ENCODE measurements around the gene UHMK1. TPM values are rescaled to one million over a fixed set of nuclear protein-coding genes. Genes with fewer than 3 reads are reported as not detected.

UHMK1 gene
- total RNA-seq, 1 donor from 2014 or later: 64.7 TPM

DNA sequence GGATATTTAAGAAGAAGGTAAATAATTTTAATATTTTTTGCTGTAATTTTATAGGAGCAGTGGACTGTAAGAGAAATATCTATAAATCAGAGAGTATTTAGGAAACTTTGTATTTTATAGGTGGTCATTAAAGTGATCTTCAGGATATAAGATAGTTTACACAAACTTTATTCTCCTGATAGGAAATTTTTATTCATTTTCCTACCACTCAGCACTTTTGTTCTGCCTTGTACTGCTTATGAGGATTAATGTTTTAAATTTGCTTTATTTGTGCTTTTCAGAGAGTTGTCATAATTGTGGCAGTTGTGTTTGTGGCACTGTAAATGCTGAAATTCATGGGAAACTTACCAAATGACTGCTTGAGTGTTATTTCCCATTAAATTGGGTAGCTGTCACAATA is 29.7 kb downstream of the UHMK1 start:
- intact Hi-C loops (cut with micrococcal nuclease): no loop called here

DNA sequence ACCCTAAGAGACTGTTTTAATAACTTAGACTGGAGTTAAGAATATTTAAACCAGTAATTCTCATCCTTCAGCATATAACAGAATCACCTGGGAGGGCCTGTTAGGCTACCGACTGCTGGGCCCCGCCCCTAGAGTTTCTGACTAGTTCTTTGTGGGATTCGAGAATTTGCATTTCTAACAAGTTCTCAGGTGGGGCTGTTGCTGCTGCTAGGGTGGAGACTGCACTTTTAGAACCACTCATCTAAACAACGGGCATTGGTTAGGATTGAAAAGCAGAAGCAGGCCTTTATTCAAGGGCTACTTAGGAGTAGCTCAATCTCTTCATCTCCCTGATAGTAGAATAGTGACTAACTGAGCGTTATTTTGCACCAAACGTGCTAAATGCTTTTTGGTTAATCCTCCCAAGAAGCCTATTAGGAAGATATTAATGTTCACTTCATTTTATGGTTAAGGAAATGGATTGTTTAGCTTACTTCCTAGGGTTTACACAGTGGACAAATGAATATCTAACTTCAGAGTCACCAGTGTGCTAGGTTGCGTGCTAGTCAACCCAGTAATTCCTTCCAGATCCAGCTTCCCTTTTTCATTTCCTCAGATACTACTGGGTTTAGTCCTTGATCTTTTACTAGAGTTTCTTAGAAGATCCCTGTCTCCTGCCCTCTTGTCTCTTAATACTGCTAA is 32.8 kb downstream of the UHMK1 start:
- intact Hi-C loops (cut with micrococcal nuclease): no loop called here

DNA sequence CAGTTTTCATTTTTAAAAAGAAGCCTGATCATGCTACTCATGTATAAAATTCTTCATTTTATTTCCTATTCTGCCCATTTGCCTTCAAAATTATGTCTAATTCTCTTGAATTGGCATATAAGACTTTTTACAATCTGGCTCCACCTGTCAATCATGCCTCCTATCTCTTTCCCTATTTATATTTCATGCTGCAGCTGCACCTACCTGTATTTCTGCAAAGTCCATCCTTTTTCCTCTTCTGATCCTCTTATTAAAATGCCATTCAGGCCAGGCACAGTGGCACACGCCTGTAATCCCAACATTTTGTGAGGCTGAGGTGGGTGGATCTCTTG is 33.3 kb downstream of the UHMK1 start:
- intact Hi-C loops (cut with micrococcal nuclease): no loop called here

DNA sequence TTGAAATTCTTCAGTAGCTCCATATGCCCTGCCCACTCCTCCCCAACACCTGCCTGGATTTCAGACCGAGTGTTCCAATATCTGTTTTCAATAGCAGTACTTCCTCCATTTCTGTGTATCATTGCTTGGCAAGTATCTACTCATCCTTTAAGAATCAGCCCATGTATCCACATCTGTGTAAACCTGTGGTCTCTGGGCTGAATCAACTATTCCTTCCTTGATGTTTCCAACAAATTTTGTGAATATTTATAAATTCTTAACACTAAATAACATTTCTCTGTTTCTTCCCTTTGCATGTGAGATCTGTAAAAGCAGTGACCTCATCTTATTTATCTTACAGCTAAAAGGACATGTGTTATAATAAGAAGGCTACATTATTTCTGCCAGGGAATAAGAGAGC is 37.9 kb downstream of the UHMK1 start:
- intact Hi-C loops (cut with micrococcal nuclease): no loop called here

DNA sequence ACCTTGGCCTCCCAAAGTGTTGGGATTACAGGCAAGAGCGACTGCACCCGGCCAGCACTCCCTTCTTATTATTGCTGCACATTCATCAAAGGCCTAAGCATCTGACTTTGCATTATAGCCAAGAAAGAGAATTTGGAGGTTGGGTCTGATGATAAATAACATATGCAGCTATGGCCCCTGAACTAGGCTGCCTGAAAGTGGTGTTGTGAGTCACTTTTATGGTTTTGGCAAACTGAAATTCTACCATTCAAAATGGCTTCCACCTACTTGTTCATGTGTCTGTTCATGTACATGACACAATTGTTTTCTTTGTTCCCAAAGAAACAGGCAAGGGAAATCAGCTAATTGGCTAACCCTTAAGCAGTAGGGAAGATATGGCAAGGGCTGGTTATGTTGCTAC is 38.9 kb downstream of the UHMK1 start:
- intact Hi-C loops (cut with micrococcal nuclease): no loop called here

DNA sequence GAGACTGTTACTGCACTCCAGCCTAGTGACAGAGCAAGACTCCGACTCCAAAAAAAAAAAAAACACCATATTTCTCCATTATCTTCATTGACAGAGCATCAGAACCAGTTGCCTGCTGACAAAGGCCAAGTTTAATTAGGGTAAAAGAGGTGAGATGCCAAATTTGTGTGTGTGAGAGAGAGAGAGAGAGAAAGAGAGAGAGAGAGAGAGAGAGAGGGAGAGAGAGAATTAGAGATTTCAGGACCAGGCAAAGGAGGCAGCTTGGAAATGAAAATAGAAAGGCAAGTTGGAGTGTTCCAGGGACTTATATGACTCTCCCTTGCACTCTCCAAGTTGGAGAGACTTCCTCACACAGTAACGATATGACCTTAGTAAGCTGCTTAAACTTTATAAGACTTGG is 39.6 kb downstream of the UHMK1 start:
- intact Hi-C loops (cut with micrococcal nuclease): no loop called here

DNA sequence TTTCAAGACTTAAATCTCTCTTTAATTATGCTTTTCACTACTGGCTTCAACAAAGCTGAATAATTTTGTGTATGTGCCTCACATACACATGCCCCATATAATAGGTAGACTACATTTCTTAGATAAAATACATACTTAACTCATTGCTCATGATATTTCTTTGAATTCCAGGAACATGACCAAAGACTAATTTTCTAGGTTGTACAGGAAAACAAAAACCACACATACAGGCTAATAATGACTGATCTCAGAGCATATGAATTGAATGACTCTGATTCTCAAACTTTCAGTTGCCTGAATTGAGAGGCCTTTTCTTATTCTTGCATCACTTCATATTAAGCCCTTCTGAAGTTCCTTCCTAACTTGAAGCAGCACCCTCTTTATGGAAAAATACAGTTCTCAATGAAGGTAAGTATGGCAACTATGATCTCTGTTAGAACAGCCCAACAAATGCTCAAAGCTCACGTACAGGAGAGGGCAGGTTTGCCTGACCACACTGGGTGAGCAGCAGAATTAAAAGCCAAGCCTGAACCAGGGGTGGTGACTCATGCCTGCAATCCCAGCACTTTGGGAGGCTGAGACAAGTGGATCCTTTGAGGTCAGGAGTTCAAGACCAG is 41.3 kb downstream of the UHMK1 start:
- intact Hi-C loops (cut with micrococcal nuclease): no loop called here

DNA sequence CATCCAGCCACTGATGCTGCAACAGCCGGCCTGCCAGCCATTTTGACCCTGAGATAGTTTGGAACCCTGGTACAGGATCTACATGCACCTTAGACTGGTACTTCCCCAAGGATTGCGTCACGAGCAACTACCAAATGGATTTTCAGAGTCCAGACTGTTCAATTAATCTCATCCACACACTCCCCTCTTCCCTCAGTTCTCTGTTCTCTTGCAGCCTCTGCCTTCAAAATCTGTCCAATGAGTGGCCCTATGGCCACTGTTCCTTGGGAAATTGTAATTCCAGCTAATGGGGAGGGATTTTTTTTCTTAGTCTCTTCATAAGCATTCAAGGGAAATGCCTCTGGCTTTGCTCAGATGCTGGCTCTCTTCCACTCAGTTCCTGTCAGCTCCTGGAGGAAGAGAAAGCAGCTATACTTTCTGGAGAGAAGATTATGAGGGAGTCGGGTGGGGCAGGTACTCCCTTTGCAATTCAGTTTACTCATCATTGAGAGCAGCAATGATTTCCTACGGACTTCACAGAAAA is 44.1 kb downstream of the UHMK1 start:
- intact Hi-C loops (cut with micrococcal nuclease): no loop called here

DNA sequence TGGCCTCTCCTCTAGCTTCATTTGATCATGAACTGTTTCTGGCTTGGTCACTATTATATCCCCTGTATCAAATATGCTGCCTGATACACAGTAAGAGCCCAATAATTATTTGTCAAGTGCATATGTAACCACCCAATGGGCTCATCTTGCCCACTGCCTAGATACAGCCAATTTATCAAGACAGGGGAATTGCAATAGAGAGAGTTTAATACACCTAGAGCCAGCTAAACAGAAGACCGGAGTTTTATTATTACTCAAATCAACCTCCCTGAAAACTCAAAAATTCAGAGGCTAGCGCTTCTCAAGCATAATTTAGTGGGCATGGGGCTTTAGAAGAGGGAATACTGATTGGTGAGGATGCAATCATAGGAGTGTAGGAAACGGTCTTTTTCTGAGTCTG is 45.6 kb downstream of the UHMK1 start:
- intact Hi-C loops (cut with micrococcal nuclease): no loop called here

DNA sequence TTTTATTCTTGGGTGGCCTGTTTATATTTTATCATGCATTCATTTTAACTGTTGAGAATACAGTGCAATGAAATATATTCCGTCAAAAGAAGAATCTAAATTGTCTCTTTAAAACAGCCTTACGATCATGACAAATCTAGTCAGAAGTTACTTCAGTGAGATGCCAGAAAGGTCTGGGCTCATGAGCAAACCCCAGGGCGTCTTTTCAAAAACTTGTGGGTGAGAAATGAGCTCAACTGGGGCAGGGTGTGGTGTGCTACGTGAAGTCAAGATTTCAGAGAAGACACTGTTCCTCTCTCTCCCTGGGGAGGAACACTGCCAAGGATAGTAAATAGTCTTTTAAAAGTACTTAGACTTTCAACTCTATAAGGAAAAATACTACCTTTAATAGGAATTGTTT is 50.6 kb downstream of the UHMK1 start:
- intact Hi-C loops (cut with micrococcal nuclease): no loop called here

DNA sequence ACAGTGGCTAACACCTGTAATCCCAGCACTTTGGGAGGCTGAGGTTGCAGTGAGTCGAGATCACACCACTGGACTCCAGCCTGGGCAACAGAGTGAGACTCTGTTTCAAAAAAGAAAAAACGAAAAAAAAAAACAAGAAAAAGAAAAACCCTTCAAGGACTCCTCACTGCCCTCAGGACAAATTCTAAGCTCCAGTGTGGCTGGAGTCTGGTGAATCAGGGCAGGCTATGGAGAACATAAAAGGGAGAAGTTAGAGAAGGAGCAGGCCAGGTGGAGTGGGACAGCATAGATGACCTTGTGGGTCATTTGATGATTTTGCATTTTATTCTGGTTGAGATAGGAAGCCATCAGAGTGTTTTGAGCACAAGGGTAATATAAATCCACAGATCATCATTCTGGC is 51.4 kb downstream of the UHMK1 start:
- intact Hi-C loops (cut with micrococcal nuclease): no loop called here

DNA sequence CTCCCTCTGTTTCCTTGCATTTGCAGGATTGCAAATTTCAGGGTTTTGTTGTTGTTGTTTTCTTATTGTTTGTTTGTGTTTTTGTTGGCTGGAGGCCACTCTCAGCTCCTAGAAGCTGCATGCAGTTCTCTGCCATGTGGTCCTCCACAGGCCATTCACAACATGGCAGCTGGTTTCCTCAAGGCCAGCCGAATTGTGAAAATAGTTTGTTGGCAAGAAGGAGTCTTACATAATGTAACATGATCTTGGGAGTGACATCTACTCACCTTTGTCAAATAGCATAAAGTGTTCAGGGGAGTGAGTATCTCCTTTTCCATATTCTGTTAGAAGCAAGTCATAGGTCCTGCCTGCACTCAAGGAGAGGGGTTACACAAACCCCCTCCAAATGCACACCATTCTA is 53.3 kb downstream of the UHMK1 start:
- intact Hi-C loops (cut with micrococcal nuclease): no loop called here

DNA sequence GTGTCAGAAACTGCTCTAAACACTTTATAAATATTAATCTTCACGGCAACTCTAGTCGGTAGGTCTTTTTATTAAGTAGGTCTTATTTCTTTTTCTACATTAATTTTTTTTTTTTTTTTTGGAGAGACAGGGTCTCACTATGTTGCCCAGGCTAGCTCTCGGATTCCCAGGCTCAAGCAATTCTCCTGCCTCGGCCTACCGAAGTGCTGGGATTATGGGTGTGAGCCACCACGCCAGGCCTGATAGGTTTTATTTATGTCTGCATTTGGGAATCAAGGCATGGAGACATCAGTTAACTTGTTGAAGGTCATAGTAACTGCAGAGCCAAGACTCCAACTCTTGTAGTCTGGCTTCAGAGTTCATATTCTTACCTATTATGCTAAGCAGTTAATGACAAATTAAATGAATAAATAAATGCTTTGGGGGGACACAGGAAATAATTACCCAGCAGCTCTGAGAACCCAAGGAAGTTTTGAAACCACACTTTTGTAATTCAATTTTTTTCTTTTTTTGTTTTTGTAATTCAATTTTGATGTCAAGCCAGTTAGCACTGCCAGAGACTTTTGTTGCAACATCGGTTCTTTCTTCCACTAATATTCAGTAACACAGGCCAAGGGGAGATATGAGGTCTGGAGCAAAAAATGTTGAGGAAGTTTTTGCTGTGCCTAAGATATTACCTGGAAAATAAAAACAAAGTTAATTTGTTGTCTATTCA is 54.5 kb downstream of the UHMK1 start:
- intact Hi-C loops (cut with micrococcal nuclease): no loop called here

DNA sequence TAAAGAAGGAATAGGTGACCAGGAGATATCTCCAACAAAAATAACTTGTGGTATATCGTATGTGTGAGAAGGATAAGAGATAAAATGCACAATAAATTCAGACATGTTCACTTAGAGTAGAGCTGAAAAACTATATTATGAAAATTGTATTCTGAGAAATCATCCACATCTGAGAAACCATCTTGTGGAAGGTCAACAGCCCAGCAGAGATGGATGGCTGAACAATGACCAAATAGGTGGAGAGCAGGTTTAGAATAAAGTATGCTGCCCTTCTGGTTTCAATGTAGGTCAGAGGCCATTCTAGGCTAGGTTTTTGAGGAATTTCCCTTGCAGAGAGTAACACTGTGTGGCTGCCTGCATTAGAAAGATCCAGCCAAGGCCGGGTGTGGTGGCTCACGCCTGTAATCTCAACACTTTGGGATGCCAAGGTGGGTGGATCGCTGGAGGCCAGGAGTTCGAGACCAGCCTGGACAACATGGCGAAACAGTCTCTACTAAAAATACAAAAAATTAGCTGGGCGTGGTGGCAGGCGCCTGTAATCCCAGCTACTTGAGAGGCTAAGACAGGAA is 55.1 kb downstream of the UHMK1 start:
- intact Hi-C loops (cut with micrococcal nuclease): no loop called here

DNA sequence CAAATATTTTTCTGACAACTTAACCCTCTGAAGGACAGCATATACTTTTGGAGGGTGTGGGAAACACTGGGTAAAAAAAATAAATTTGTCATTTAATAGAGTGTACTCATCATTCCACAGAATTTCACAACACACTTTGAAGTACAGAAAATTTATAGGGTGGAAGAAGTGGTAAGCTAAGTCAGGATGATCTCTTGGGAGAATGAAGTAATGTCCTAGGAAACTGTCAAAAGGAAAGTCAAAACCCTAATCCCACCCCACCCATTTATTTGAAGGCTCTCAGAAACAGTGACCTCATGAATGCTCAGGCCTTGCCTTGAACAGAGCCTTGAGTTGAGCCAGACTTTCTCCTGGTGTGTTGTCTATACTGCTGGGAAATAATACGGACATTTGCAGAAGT is 56.6 kb downstream of the UHMK1 start:
- intact Hi-C loops (cut with micrococcal nuclease): no loop called here

DNA sequence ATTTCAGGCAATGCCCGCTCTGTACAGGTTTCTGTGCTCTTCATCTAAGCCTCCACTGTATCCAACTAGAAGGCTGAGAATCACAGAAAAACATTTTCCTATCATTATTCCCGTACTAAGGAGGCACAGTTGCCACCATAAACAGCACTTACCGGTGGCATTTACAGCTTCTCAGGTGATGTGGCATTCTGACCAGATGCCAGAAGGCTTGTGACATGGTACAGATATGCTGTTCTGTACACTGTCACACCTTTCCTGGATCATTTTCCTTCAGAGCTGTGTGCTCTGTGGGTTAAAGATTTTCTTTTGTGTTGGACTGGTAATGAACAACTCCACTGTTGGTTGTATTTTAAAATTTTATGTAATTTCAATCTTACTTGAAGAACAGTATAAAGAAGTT is 59.9 kb downstream of the UHMK1 start:
- intact Hi-C loops (cut with micrococcal nuclease): no loop called here

DNA sequence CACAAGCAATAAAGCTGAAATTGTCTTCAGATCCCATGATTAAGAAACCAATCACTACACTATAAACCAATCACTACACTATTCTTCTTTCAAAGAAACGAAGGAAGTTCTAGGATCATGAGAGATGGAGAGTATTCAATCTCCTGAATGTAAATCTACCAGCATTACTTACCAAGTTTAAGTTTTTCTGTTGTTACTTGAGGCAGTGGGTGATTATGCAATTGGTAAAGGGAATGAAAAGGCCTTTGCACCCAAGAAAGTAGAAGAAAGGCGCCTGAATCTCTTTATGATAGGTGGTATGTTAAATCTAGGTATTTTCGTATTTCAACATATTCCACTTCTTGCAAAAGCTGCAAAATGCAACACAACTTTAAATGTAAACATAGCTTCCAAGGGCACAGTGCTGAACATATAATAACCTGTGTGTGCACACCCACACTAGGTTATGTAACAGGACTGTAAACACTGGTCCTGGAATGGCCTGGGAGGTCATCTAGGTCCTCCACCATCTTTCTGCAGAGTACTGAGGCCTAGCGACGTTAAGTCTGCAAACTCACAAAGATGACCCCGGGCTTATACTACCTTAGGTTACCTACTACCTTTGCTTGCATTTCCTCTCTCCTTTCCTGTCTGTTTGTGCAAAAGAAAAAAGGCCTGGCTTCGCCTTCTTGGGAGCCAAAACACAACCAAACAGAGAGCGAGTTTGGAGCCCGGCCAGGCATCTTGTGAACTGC is 62.9 kb downstream of the UHMK1 start:
- intact Hi-C loops (cut with micrococcal nuclease): loop anchor here (1.0 kb wide), 3 partner anchors 63 to 794 kb away; partner anchors contain the start of genes ATF6, NUF2 and UHMK1

DNA sequence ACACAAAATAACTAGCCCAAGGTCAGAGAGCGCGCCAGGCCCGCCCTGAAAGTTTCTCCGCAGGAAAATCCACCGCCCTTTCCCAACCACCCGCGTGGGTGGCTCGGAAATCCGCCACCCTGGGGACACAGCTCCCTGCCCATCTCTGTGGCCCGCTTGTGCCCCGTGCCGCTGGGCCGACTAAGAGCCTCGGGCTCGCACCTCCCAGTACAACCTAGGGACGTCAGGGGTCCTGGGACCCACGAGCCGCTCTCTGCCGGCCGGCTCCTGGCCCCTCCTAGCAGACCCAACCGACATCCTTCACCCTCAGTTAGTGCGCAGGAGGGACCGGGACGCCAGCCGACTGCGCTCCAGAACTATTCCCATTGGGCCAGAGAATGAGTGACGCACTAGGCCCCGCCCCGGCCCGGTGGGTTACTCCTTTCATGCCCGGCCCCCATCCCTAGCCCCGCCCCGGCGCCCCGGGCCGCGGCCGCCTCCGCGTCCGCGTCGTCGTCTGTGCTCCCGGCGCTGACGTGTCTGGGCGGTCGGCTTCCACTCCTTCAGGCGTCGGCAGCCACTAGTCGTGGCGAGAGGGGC is 63.5 kb downstream of the UHMK1 start:
- intact Hi-C loops (cut with micrococcal nuclease): loop anchor here (1.0 kb wide), 3 partner anchors 64 to 795 kb away; partner anchors contain the start of genes ATF6, NUF2 and UHMK1

DNA sequence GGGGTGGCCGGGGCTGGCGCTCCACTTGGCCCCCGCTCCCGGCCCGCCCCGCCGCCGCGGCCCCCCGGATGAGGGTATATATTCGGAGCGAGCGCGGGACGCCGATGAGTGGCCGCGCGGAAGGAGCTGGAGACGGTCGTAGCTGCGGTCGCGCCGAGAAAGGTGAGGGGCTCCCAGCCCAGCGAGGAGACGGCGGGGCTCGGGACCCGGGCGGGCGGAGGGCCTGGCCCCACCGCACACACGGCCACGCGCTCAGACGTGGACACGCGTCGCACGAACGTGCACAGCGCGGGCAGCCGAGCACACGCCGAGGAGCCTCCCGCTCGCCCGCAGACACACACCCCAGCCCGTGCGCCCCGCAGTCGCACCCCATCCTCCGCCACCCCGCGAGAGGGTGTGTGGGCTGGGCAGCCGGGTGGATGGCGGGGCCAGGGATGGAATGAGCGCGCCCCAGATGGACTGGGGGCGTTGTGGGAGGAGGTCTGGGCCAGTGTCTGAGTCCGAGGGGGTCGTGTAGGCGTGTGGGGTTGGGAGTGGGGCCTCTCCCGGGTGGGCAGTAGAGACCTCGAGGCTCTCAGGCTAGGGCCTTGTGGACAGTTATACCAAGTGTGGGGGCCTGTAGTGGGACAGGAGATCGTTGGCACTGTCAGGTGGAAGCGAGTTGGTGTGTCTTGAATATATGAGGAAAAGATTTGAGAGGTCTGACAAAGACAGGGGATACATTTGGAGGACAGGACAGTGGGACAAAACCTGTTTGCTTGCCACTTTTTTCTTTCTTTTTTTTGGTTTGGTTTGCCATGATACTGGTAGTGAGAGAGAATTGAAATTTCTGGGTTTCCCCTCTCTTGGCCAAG is 64.2 kb downstream of the UHMK1 start, which contains the start of gene UAP1:
UAP1 (plus strand) TSS at position 107 of the 854 bp plus-strand sequence. CDS start 4,347 bp downstream, outside the sequence.
- intact Hi-C loops (cut with micrococcal nuclease): loop anchor here (1.0 kb wide), 3 partner anchors 65 to 796 kb away; partner anchors contain the start of genes ATF6, NUF2 and UHMK1

DNA sequence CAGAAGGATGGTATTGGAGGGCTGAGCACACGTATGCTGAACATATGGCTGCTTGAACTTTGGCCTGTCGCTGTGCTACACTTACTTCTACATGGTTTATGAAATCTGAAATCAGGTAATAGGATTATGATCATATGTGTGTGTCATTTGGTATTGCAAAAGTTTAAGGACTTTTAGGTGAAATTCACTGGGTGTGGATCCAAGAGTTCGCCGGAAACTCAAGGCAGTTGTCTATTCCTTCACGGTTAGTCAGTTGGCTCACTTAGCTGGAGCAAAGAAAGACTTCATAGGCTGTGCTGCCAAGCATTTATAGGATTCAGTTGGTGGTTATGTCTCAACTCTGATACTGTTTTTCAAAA is 64.8 kb downstream of the UHMK1 start:
- intact Hi-C loops (cut with micrococcal nuclease): no loop called here
